ENCODE measurements around the gene ZNF471.

The ZNF471 gene

DNA sequence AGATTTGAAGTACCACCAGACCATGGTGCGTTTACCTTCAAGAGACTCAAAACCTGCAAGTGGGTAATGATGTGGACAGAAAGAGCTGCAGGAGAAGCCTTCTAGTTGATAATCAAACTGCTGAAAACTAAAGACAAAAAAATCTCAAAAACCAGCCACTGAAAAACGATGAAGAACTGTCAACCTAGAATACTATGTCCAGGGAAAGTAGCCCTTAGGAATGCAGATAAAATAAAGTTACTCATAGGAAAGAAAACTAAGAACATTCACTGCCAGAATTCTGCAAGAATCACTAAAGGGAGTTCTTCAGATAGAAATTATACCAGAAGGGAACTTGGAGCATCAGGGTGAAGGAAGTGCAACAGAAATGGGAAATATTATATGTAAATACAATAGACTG is 64.9 kb downstream of the ZNF471 start:
- no peak for DNase-seq (ENCODE audit: low read depth)
- H3K4me3 ChIP-seq (replicated peaks; ENCODE audit: low read depth, low read length), result no peak overlapping the region
- TF ChIP-seq, protein P1, sequence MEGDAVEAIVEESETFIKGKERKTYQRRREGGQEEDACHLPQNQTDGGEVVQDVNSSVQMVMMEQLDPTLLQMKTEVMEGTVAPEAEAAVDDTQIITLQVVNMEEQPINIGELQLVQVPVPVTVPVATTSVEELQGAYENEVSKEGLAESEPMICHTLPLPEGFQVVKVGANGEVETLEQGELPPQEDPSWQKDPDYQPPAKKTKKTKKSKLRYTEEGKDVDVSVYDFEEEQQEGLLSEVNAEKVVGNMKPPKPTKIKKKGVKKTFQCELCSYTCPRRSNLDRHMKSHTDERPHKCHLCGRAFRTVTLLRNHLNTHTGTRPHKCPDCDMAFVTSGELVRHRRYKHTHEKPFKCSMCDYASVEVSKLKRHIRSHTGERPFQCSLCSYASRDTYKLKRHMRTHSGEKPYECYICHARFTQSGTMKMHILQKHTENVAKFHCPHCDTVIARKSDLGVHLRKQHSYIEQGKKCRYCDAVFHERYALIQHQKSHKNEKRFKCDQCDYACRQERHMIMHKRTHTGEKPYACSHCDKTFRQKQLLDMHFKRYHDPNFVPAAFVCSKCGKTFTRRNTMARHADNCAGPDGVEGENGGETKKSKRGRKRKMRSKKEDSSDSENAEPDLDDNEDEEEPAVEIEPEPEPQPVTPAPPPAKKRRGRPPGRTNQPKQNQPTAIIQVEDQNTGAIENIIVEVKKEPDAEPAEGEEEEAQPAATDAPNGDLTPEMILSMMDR (IDR thresholded peaks at IDR 0.05; ENCODE audit: low read length, missing control alignments), result no peak

DNA sequence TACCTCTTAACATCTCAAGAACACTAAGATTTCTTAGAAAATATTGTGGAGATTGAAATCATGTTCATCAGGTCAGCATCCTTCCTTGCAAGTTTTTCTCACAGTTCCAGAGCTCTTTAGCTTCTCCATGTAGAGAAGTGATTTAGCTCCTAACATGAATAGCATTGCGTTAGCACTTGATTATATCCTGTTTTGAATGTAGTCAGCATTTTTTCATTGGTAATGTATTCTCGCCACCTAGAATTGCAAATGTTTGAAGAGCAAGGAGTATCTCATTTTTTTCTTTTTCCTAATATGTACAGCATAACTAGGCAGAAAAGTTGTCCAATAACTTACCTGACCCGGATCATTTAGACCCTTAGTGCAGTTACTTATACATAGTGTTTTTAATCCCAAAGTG is 66.3 kb downstream of the ZNF471 start:
- H3K4me3 ChIP-seq (replicated peaks; ENCODE audit: low read depth, low read length), result no peak overlapping the region
- TF ChIP-seq, protein P1 (IDR thresholded peaks at IDR 0.05; ENCODE audit: low read length, missing control alignments), result no peak
- no peak for DNase-seq (ENCODE audit: low read depth)

DNA sequence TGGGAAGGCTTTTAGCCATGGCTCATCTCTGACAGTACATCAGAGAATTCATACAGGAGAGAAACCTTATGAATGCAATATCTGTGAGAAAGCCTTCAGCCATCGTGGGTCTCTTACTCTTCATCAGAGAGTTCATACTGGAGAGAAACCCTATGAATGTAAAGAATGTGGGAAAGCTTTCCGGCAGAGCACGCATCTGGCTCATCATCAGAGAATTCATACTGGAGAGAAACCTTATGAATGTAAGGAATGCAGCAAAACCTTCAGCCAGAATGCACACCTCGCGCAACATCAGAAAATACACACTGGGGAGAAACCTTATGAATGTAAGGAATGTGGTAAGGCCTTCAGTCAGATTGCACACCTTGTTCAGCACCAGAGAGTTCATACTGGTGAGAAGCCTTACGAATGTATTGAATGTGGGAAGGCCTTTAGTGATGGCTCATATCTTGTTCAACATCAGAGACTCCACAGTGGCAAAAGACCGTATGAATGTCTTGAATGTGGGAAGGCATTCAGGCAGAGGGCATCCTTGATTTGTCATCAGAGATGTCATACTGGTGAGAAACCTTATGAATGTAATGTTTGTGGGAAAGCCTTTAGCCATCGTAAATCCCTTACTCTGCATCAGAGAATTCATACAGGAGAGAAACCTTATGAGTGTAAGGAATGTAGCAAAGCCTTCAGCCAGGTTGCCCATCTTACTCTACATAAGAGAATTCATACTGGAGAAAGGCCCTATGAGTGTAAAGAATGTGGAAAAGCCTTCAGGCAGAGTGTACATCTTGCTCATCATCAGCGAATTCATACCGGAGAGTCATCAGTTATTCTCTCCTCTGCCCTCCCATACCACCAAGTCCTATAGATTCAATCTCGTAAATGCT is 70.3 kb downstream of the ZNF471 start:
- TF ChIP-seq, protein P1 (IDR thresholded peaks at IDR 0.05; ENCODE audit: low read length, missing control alignments), result no peak
- DNase-seq (ENCODE audit: low read depth), result no peak
- no peak overlapping the region for H3K4me3 ChIP-seq (replicated peaks; ENCODE audit: low read depth, low read length)

All from fibroblast of pulmonary artery (primary cell).